ENCODE results near the gene COLQ.

The COLQ gene

DNA sequence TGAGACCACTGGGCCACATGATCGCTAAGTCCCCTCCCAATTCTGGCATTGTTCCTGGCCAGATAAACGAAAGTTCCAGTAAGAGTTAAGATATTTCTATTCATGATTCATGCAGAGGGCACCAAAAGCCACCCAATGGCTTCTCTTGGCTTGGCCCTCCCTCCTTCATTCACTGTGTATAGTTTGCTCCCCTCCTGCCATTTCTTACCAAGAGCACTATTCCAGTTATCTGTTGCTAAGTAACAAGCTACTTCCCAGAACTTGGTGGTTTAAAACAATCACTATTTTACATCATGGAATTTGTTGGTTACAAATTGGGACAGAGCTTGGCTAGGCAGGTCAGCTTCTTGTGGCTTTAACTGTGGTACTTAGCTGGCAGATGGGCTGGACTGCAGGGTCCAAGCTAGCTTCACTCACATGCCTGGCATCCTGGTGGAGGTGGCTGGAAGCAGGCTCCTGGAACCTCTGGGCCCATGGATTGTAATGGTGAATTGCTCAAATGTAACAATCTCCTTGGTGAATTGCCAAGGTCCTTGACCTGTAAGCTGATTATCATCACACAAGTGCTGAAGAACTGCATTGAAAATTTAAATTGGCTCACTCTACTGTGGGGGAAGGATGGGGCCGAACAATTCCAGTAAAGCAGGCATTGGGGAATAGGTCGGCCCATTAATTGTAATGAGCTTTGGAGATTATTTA is 77.5 kb downstream of the COLQ start:
- WGBS (ENCODE audit: extremely low coverage, insufficient coverage, low lambda C conversion rate) = no CpG with 5 or more reads among the region's 4 CpGs
- H3K9ac ChIP-seq (ENCODE audit: low read length) = no peak overlapping the region
- no peaks in the 10 kb centered on the region for H3K27me3 ChIP-seq (ENCODE audit: insufficient read depth, low read length, poor library complexity)
- H2BK5ac ChIP-seq (ENCODE audit: low read length) = no peak overlapping the region
- H3K4me3 ChIP-seq (ENCODE audit: low read length) = no peak overlapping the region
- no peak overlapping the region for H3K4me2 ChIP-seq (ENCODE audit: low read length)
- H4K8ac ChIP-seq (ENCODE audit: low read depth, low read length) = no peak overlapping the region
- H3K27ac ChIP-seq (ENCODE audit: low read depth, low read length) = no peak overlapping the region
- H2BK15ac ChIP-seq (replicated peaks; ENCODE audit: low read depth) = no peak overlapping the region
- no peak overlapping the region for H3K18ac ChIP-seq (ENCODE audit: low read length)
- no peaks in the 10 kb centered on the region for H3K79me1 ChIP-seq (ENCODE audit: low read length)
- DNase-seq = no peak
- no peak overlapping the region for H2AK5ac ChIP-seq (ENCODE audit: low read length)
- no peak overlapping the region for H4K5ac ChIP-seq (ENCODE audit: low read length)
- H3K23ac ChIP-seq (ENCODE audit: low read length) = no peak overlapping the region
- no peak overlapping the region for H3K4ac ChIP-seq (ENCODE audit: low read depth, low read length)
- H3K79me2 ChIP-seq (ENCODE audit: control insufficient read depth, insufficient read depth, low read length) = no peaks in the 10 kb centered on the region
- no peak overlapping the region for H2BK120ac ChIP-seq (ENCODE audit: low read depth, low read length)
- H3K36me3 ChIP-seq (ENCODE audit: control insufficient read depth, insufficient read depth, low read length) = peaks cover 3% of the 10 kb centered on the region
- H3K56ac ChIP-seq (ENCODE audit: low read length) = no peak overlapping the region
- H3K4me1 ChIP-seq (ENCODE audit: control insufficient read depth, low read depth, low read length) = no peaks in the 10 kb centered on the region

- H3K36me3 ChIP-seq (ENCODE audit: control insufficient read depth, insufficient read depth, low read length) = peaks cover 9% of the 10 kb centered on the region
- H2BK15ac ChIP-seq (replicated peaks; ENCODE audit: low read depth) = no peak overlapping the region
- no peak overlapping the region for H3K56ac ChIP-seq (ENCODE audit: low read length)
These were observed 80.6 kb downstream of the COLQ start for GRCh38 chr3:15440891-15441290.

DNA sequence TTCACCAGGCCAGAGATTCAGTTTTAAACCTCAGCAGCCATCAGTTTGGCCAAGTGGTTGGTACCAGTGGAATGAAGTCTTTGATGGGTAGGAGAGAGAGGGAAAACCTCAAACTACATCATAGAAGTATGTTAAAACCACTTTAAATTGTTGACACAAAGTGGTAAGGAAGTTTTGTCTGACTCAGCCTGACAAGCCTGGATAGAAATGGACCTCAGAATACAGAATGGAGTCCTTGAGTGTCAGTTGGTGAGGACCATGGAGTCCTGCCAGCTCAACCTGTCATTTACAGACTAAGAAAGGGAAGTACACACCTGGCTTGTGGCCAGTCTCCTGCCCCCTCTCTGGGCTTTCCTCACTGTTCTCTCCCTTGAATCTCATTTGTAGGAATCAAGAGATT is 82.0 kb downstream of the COLQ start:
- H4K5ac ChIP-seq (ENCODE audit: low read length) = no peak overlapping the region
- H3K36me3 ChIP-seq (ENCODE audit: control insufficient read depth, insufficient read depth, low read length) = peaks cover 9% of the 10 kb centered on the region
- no peaks in the 10 kb centered on the region for H3K79me2 ChIP-seq (ENCODE audit: control insufficient read depth, insufficient read depth, low read length)
- no peak overlapping the region for H3K4me2 ChIP-seq (ENCODE audit: low read length)
- H2BK5ac ChIP-seq (ENCODE audit: low read length) = no peak overlapping the region
- H2AK5ac ChIP-seq (ENCODE audit: low read length) = no peak overlapping the region
- no peak overlapping the region for H4K8ac ChIP-seq (ENCODE audit: low read depth, low read length)
- H3K4me1 ChIP-seq (ENCODE audit: control insufficient read depth, low read depth, low read length) = no peaks in the 10 kb centered on the region
- H3K18ac ChIP-seq (ENCODE audit: low read length) = no peak overlapping the region
- no peak for DNase-seq
- no peak overlapping the region for H3K23ac ChIP-seq (ENCODE audit: low read length)
- no peak overlapping the region for H3K9ac ChIP-seq (ENCODE audit: low read length)
- H3K56ac ChIP-seq (ENCODE audit: low read length) = no peak overlapping the region
- no peak overlapping the region for H2BK15ac ChIP-seq (replicated peaks; ENCODE audit: low read depth)
- H3K4ac ChIP-seq (ENCODE audit: low read depth, low read length) = no peak overlapping the region
- no peaks in the 10 kb centered on the region for H3K79me1 ChIP-seq (ENCODE audit: low read length)
- no peak overlapping the region for H2BK120ac ChIP-seq (ENCODE audit: low read depth, low read length)
- no peak overlapping the region for H3K27ac ChIP-seq (ENCODE audit: low read depth, low read length)
- H3K27me3 ChIP-seq (ENCODE audit: insufficient read depth, low read length, poor library complexity) = no peaks in the 10 kb centered on the region
- H3K4me3 ChIP-seq (ENCODE audit: low read length) = no peak overlapping the region

More at GRCh38 chr3:15440891-15441290, 80.6 kb downstream of the COLQ start:
- H3K79me2 ChIP-seq (ENCODE audit: control insufficient read depth, insufficient read depth, low read length) = no peaks in the 10 kb centered on the region
- no peak overlapping the region for H2AK5ac ChIP-seq (ENCODE audit: low read length)
- H3K27ac ChIP-seq (ENCODE audit: low read depth, low read length) = no peak overlapping the region
- H3K4me2 ChIP-seq (ENCODE audit: low read length) = no peak overlapping the region
- H3K4ac ChIP-seq (ENCODE audit: low read depth, low read length) = no peak overlapping the region
- no peak for DNase-seq
- no peak overlapping the region for H3K4me3 ChIP-seq (ENCODE audit: low read length)
- no peaks in the 10 kb centered on the region for H3K4me1 ChIP-seq (ENCODE audit: control insufficient read depth, low read depth, low read length)
- no peak overlapping the region for H3K23ac ChIP-seq (ENCODE audit: low read length)
- H4K5ac ChIP-seq (ENCODE audit: low read length) = no peak overlapping the region
- no peak overlapping the region for H2BK5ac ChIP-seq (ENCODE audit: low read length)
- no peak overlapping the region for H4K8ac ChIP-seq (ENCODE audit: low read depth, low read length)
- no peak overlapping the region for H3K18ac ChIP-seq (ENCODE audit: low read length)
- no peaks in the 10 kb centered on the region for H3K79me1 ChIP-seq (ENCODE audit: low read length)
- no peak overlapping the region for H2BK120ac ChIP-seq (ENCODE audit: low read depth, low read length)
- no peaks in the 10 kb centered on the region for H3K27me3 ChIP-seq (ENCODE audit: insufficient read depth, low read length, poor library complexity)
- no peak overlapping the region for H3K9ac ChIP-seq (ENCODE audit: low read length)
- WGBS (ENCODE audit: extremely low coverage, insufficient coverage, low lambda C conversion rate) = no CpG with 5 or more reads among the region's 4 CpGs

GRCh38 chr3:15438983-15439382 is 82.5 kb downstream of the COLQ start:
- Histone ChIP-seq H3K79me1 (ENCODE audit: low read length) (no peaks in the 10 kb centered on the region), H2BK15ac (replicated peaks; ENCODE audit: low read depth) (no peak overlapping the region), H3K36me3 (ENCODE audit: control insufficient read depth, insufficient read depth, low read length) (peaks cover 9% of the 10 kb centered on the region), H4K8ac (ENCODE audit: low read depth, low read length) (no peak overlapping the region), H2BK120ac (ENCODE audit: low read depth, low read length) (no peak overlapping the region), H3K4me1 (ENCODE audit: control insufficient read depth, low read depth, low read length) (no peaks in the 10 kb centered on the region), H3K23ac (ENCODE audit: low read length) (no peak overlapping the region), H3K79me2 (ENCODE audit: control insufficient read depth, insufficient read depth, low read length) (no peaks in the 10 kb centered on the region), H2AK5ac (ENCODE audit: low read length) (no peak overlapping the region), H3K4me3 (ENCODE audit: low read length) (no peak overlapping the region), H3K4me2 (ENCODE audit: low read length) (no peak overlapping the region), H2BK5ac (ENCODE audit: low read length) (no peak overlapping the region), H3K4ac (ENCODE audit: low read depth, low read length) (no peak overlapping the region), H3K9ac (ENCODE audit: low read length) (no peak overlapping the region), H4K5ac (ENCODE audit: low read length) (no peak overlapping the region), H3K27ac (ENCODE audit: low read depth, low read length) (no peak overlapping the region), H3K18ac (ENCODE audit: low read length) (no peak overlapping the region), H3K27me3 (ENCODE audit: insufficient read depth, low read length, poor library complexity) (no peaks in the 10 kb centered on the region), H3K56ac (ENCODE audit: low read length) (no peak overlapping the region)
- WGBS (ENCODE audit: extremely low coverage, insufficient coverage, low lambda C conversion rate) = no CpG with 5 or more reads among the region's 4 CpGs
- no peak for DNase-seq

DNA sequence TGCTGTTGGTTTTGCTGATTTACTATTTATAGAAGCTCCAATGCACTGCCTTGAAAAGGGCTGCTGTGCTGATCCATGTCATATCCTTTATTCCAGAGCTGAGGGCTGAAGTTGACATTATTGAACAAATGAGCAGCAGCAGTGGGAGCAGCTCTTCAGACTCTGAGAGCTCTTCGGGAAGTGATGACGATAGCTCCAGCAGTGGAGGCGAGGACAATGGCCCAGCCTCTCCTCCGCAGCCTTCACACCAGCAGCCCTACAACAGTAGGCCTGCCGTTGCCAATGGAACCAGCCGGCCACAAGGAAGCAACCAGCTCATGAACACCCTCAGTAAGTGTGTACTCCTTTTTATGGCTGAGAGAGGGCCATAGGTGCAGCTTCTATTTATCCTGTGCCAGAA is 85.3 kb downstream of the COLQ start:
- Histone ChIP-seq H3K79me1 (ENCODE audit: low read length) (peaks cover 2% of the 10 kb centered on the region), H3K4me2 (ENCODE audit: low read length) (no peak overlapping the region), H2BK5ac (ENCODE audit: low read length) (no peak overlapping the region), H3K9ac (ENCODE audit: low read length) (no peak overlapping the region), H3K4ac (ENCODE audit: low read depth, low read length) (no peak overlapping the region), H3K27ac (ENCODE audit: low read depth, low read length) (no peak overlapping the region), H3K4me1 (ENCODE audit: control insufficient read depth, low read depth, low read length) (no peaks in the 10 kb centered on the region), H3K36me3 (ENCODE audit: control insufficient read depth, insufficient read depth, low read length) (peaks cover 9% of the 10 kb centered on the region), H3K23ac (ENCODE audit: low read length) (no peak overlapping the region), H2BK15ac (replicated peaks; ENCODE audit: low read depth) (no peak overlapping the region), H3K56ac (ENCODE audit: low read length) (no peak overlapping the region), H2BK120ac (ENCODE audit: low read depth, low read length) (no peak overlapping the region), H4K5ac (ENCODE audit: low read length) (no peak overlapping the region), H4K8ac (ENCODE audit: low read depth, low read length) (no peak overlapping the region), H3K18ac (ENCODE audit: low read length) (no peak overlapping the region), H2AK5ac (ENCODE audit: low read length) (no peak overlapping the region), H3K79me2 (ENCODE audit: control insufficient read depth, insufficient read depth, low read length) (no peaks in the 10 kb centered on the region), H3K4me3 (ENCODE audit: low read length) (no peak overlapping the region), H3K27me3 (ENCODE audit: insufficient read depth, low read length, poor library complexity) (no peaks in the 10 kb centered on the region)
- no CpG with 5 or more reads among the region's 6 CpGs for WGBS (ENCODE audit: extremely low coverage, insufficient coverage, low lambda C conversion rate)
- no peak for DNase-seq

DNA sequence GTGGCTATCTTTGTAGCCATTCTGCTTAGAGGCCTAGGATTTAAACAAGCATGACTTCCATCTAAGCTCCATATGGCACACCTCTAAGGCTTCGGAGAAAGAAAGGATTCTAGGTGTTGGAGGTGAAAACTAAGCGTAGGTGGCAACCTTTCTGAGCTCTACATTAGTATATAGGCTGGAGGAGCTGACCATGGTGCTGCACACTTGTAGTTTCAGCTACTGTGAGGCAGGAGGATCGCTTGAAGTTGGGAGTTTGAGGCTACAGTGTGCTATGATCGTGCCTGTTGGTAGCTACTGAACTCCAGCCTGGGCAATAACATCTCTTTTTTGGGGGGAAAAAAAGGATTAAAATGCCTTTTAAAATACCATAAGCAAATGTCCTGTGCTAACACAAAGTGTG is 86.8 kb downstream of the COLQ start:
- no peak overlapping the region for H3K56ac ChIP-seq (ENCODE audit: low read length)

More for the DNA sequence above, 86.8 kb downstream of the COLQ start:
- no peak overlapping the region for H3K23ac ChIP-seq (ENCODE audit: low read length)
- no peaks in the 10 kb centered on the region for H3K27me3 ChIP-seq (ENCODE audit: insufficient read depth, low read length, poor library complexity)
- H3K4me2 ChIP-seq (ENCODE audit: low read length) = no peak overlapping the region
- no peak overlapping the region for H2BK15ac ChIP-seq (replicated peaks; ENCODE audit: low read depth)
- peaks cover 3% of the 10 kb centered on the region for H3K79me2 ChIP-seq (ENCODE audit: control insufficient read depth, insufficient read depth, low read length)
- H3K36me3 ChIP-seq (ENCODE audit: control insufficient read depth, insufficient read depth, low read length) = peaks cover 11% of the 10 kb centered on the region
- H3K4me3 ChIP-seq (ENCODE audit: low read length) = no peak overlapping the region
- H2BK5ac ChIP-seq (ENCODE audit: low read length) = no peak overlapping the region
- no peak overlapping the region for H3K18ac ChIP-seq (ENCODE audit: low read length)
- no peak overlapping the region for H3K27ac ChIP-seq (ENCODE audit: low read depth, low read length)
- no peaks in the 10 kb centered on the region for H3K4me1 ChIP-seq (ENCODE audit: control insufficient read depth, low read depth, low read length)
- no peak overlapping the region for H3K9ac ChIP-seq (ENCODE audit: low read length)
- H3K4ac ChIP-seq (ENCODE audit: low read depth, low read length) = no peak overlapping the region
- DNase-seq = peak; percentile 25
- H2AK5ac ChIP-seq (ENCODE audit: low read length) = no peak overlapping the region
- no peak overlapping the region for H2BK120ac ChIP-seq (ENCODE audit: low read depth, low read length)
- no CpG with 5 or more reads among the region's 4 CpGs for WGBS (ENCODE audit: extremely low coverage, insufficient coverage, low lambda C conversion rate)
- H4K8ac ChIP-seq (ENCODE audit: low read depth, low read length) = no peak overlapping the region
- no peak overlapping the region for H4K5ac ChIP-seq (ENCODE audit: low read length)
- H3K79me1 ChIP-seq (ENCODE audit: low read length) = peaks cover 7% of the 10 kb centered on the region
